Measurements from ENCODE around the gene NPY5R.

The NPY5R gene

DNA sequence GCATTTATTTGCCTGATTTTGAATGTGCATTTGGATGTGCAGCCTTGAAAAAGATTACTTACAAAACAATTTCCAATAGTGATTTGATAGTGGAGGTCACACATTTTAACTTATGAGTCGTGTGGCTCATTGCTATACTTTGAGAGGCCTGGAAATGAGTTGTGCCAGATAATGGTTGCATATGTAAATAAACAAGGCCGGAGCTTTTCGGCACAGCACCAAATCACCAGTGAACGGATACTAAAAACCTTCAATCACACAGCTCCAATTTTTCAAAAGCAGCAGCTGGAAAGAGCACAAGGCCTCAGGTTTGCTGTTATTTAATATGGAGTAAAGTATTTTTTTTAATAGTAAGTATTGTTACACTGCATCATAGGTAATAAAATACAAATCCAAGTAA is 57.2 kb downstream of the NPY5R start:
- TF ChIP-seq, protein P1, sequence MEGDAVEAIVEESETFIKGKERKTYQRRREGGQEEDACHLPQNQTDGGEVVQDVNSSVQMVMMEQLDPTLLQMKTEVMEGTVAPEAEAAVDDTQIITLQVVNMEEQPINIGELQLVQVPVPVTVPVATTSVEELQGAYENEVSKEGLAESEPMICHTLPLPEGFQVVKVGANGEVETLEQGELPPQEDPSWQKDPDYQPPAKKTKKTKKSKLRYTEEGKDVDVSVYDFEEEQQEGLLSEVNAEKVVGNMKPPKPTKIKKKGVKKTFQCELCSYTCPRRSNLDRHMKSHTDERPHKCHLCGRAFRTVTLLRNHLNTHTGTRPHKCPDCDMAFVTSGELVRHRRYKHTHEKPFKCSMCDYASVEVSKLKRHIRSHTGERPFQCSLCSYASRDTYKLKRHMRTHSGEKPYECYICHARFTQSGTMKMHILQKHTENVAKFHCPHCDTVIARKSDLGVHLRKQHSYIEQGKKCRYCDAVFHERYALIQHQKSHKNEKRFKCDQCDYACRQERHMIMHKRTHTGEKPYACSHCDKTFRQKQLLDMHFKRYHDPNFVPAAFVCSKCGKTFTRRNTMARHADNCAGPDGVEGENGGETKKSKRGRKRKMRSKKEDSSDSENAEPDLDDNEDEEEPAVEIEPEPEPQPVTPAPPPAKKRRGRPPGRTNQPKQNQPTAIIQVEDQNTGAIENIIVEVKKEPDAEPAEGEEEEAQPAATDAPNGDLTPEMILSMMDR (IDR thresholded peaks at IDR 0.05; ENCODE audit: low read depth, low read length): no peak
- TF ChIP-seq, protein P2, sequence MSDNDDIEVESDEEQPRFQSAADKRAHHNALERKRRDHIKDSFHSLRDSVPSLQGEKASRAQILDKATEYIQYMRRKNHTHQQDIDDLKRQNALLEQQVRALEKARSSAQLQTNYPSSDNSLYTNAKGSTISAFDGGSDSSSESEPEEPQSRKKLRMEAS (IDR thresholded peaks at IDR 0.05; ENCODE audit: low read depth, low read length): no peak
- TF ChIP-seq POLR2A (IDR thresholded peaks at IDR 0.05; ENCODE audit: extremely low read depth, insufficient read length): no peak
- H3K4me3 ChIP-seq (ENCODE audit: low read depth, low read length): no peak overlapping the region
- no peak for DNase-seq (ENCODE audit: low read depth)
